HG02938 (cell line): ENCODE data around the gene ARMC9.
A peak's percentile ranks its signal among the peaks of the same experiment; 100 is the strongest.

ENCODE experiments used
- ATAC-seq: cut with Tn5 transposase; IDR thresholded peaks from one replicate; pipeline ENCODE4 v1.9.1; 2021; ENCODE audit warnings: mild to moderate bottlenecking, moderate library complexity; ENCODE audit not compliant: unreplicated experiment

Gene ARMC9

DNA sequence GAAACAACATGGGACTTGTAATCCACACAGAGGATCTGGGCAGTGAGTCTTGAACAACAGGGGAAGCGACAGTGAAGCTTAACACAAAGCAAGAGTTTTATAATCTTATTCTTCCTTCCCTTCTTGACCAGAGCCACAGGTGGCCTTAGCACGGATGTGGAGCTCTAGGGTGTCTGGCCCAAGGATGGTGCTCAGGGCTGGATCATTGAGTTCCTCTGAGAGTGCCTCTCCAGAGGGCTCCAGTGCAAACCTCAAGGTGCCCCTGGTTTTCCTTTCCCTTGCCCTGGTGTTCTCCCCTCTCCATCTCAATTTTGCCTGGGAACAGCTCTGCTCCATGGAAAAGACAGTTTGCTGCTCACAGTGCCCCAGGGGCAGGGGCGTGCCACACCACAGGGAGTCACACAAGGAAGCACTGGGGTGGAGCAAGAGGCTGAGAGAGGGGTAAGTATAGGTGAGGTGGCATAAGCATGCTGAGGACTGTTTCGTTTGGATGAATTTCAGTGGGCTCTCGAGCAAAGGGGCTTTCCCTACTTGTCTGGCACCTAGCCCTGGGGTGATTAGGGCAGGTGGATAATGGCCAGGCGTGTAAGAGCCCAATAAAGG lies 108.5 kb downstream of the ARMC9 start:
- no peak for ATAC-seq

DNA sequence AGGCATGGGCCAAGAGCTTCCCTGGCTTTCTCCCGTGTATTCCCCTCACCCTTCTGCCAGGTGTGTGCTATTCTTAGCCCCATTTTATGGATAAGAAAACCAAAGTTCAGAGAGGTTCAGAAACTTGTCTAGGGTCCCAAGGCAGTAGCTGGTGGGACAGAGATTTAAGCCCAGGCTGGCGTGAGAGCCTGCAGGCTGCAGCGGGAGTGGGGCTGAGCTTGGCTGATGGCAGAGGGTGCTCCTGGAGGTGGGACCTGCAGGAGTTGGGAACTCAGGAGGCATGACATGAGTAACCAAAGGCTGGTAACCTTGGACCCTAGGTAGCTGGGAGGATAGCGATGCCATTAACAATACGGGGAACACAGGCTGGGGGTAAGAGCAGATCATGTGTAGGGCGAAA lies 109.8 kb downstream of the ARMC9 start:
- no peak for ATAC-seq

DNA sequence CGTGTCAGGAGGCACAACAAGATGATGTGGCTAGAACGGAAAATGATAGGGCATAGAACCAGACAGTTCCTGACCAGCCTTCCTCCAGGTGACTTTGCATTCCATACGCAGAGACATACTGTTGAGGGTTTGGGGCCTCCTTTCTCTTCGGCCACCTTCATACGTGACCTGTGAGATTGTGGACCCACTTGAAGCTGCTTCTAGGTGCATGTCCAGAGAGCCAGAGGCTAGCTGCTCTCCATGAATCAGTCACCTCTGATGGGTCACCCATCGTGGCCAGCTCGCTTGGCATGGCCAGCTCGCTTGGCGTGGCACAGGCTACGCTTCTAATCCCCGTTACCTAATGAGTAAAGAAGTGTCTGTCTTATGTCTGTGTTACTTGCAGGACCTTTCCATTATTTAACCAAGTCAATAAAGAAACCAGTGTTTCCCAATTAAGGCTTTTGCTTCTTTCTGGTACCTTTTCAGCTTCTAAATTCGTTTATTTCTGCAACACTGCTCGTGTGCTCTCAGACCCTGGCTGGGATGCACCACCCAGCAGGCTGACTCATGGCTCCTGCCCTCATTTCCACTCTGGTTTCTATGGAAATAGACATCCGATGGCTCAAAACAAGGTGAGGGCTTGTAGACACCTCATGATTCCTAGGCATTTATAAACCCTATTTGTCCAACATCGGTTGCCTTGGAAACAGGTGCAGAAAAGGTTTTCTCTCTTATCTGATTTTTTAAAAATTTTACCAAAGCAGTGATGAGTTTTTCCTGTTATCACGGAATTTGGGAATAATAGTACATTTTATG lies 110.4 kb downstream of the ARMC9 start:
- ATAC-seq = no peak

DNA sequence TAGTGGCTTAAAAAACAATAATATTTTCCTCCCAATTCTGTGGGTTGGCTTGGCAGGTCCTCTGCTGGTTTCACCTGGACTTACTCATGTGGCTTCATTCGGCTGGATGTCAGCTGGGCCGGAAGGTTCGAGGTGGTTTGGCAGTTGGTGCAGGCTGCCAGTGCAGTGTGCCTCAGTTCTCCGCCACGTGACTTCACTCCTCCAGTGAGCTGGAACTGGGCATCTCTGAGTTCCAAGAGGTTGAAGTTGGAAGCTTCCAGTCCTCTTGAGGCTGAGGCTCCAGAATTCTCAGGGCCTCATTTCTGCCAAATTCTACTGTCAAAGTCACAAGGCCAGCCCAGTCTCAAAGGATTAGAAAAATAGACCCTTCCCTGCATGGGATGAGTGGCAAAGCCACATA lies 113.6 kb downstream of the ARMC9 start:
- ATAC-seq = no peak

DNA sequence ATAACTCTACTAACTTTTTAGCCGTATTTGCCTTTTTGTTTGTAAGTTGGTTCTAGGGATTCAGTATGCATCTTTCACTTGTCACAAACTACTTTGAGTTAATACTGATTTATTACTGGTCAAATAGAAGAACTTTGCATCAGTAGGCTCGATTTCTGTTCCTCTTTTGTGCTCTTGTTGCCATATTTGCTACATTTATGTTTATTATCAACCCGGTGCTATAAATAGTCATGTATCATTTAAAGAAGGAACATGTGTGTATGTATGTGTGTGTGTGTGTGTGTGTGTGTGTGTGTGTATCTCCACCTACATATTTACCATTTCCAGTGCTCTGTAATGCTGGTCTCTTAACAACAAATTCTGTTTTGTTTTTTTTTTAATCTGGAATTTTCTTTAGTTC lies 117.5 kb downstream of the ARMC9 start:
- ATAC-seq = peak; percentile 55

DNA sequence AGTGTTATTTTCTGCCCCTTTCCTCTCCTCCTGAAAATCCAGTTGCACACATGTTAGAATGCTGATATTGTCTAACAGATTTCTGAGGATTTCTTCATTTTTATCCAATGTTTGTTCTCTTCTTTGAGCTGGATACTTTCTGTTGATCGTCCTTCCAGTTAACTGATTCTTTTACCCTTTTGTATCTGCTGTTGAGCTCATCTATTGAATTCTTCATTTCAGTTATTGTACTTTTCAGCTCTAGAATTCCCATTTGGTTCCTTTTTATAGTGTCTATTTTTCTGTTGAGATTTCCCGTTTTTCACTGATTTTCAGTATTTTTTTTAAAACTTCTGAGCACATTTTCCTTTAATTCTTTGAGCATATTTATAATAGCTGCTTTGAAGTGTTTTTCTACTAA lies 119.1 kb downstream of the ARMC9 start:
- ATAC-seq = no peak

DNA sequence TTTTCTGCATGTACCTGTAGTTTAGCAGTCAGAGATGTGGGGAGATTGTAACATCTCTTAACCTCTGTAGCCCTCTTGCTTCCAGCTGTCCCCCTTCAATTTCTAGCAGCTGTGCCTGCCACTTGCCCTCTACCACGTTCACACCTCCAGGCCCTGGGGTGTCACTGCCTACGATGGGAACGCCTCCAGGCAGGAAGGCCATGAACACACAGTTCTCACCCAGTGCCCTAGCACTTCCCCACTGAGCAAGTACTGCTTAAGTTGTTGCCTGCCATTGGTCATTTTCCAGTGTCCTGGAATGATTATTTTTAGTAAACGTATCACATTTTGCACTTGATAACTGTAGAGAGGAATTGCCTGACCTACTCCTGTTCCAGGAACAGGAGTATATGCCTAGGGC lies 120.0 kb downstream of the ARMC9 start:
- ATAC-seq = no peak

DNA sequence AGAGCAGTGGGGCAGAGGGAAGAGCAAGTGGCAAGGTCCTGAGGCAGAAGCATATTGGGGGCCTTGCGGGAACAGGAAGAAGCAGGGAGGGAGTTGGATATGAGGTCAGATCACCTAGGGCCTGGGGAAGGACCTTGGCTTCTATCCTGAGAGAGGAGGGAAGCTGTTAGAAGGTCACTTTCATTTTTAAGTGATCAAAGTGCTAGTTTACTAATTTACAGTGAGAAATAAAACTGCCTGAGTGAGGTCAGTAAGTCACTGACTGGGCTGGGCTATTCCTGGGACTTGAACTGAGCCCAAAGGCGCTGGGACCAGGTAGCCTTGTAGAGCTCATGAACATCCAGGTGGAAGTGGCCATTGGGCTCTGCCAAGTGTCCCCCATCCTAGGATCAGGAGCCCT lies 120.5 kb downstream of the ARMC9 start:
- ATAC-seq = no peak

DNA sequence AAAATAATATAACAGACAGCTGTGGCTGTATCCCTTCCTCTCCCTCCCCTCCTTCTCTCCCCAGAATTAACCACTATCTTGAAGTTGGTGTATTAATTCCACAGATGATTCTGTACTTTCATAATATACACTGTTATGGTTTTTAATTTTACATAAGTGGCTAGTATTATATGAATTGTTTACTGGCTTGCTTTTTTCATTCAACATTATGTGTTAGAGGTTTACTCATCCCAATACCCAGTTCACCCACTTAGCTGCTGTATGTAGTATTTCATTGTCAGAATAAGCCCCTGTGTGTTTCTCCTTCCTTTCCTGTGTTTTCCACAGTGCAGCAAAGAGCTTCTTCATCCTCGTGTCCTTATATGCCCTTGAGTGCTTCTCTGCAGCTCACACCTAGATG lies 121.4 kb downstream of the ARMC9 start:
- ATAC-seq = no peak

DNA sequence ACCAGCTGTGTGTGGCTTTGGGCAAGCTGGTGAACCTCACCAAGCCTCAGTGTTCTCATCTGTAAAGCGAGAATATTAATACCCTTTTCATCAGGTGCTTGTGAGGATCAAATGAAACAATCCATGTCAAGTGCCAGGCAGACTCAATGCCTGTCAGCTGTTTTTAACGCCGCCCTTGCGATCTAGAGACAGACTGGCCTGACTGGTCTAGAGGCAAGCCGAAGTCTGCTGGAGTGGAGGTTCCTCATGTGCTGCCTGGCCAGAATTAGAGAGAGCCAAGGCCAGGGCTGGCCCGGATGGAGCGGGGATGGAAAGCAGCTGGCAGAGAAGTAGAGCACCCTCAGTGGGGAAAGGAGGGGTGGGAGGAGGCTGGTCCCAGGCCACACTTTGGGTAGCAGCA lies 122.6 kb downstream of the ARMC9 start:
- no peak for ATAC-seq

DNA sequence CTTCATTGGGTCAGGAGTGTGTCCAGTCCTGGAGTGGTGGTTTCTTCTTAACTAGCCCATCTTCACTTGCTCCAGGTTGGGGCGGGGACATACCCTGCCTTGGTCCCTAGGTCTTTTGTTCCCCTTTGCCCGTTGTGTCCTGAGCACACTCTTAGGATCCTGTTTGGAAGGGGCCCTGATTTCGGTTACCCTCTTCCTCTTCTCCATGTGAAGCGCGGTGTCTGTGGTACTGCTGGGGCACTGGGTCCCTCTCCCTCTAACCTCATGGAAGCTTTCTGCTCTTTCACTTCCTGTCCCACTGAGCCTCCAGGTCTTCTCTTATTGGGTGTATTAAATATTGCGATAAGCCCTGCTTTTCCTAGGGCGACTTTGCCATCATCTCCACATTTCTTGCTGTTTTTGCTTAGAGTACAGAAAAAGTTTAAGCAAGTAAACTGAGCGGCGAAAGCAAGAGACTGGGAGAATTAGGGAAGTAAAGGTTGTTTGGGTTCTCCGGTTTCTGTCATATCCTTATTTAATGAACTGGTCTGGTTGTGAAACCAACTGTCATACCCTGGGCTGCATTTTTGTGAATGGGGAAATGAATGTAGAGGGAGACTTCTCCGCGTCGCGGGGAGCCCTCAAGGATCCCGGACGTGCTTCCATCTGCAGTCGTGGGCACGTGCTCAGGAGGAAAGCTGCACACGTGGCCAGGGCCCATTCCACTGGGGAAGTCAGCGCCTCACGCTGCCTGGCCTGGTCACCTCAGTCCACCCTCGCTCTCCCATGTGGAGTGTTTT lies 123.3 kb downstream of the ARMC9 start:
- ATAC-seq = no peak

DNA sequence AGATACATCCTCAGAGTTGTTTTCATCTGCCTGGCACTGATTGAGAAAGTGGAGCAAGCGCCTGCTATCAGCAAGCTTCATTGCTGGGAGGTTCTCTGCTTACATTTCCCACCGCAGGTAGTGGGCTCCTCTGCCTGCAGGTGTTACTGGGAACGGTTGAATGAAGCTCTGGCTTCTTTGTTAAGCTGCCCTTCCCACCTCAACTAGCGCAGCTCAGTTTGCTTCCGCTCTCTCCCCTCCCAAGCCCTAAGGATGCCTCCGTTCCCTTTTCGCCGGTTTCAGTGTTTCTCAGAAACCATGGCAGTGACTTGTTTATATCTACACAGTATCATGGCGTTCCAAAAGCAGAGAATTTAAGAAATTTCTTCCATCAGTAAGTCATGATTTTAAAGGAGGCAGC lies 124.9 kb downstream of the ARMC9 start:
- ATAC-seq = no peak

DNA sequence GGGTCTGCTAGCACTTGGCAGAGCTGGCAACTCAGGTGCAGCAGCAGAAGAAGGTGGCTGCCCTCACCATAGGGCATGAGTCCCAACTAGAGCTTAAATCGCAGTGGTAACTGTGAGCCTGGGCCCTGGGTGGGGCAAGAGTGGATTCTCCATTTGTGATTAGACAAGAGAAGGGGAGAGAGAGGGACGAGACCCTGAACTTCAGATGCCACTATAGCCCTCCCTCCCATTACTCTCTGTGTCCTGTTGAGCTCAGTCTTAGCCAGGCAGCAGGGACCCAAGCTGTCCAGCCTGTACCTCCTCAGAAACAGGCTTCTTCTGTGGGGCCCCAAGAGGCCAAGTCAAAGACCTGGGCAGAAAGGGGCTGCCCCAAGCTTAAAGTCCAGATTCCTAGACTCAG lies 127.4 kb downstream of the ARMC9 start:
- ATAC-seq = no peak

DNA sequence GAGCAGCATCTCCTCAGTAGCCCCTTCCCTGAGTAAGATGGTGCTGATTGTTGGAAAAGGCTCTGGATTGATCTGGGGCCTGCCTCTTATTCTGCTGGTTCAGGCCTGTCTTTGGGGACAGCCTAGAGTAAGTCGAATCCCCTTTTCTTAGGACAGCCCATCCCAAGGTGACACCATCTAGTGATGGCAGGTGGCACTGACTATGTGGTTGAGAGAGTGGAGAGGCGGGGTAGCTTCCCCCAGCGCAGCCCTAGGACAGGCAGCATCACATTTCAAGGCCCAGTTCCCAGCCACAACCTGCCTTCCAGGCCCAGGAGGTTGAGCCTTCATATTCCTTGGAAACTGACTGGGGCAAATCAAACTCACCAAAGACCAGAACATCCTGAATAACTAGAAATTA lies 128.0 kb downstream of the ARMC9 start:
- no peak for ATAC-seq

DNA sequence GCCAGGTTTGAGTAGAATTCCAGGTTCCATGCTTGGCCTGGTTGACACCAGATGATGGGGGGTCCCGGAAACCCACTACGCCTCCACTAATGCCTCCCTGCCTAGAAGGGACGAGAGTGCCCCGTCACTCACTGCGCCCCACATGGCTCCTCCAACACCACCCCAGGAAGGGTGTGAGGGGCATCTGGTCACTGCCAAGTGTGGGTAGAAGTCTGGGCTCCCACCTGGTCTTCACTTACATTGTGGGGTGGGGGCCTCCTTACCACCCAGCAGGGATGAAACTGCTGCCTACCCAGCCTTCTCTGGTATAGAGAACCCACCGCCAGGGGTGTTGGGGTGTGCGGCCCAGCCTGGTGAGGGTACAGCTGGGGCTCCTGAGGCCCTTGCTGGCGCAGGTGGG lies 131.9 kb downstream of the ARMC9 start:
- no peak for ATAC-seq

DNA sequence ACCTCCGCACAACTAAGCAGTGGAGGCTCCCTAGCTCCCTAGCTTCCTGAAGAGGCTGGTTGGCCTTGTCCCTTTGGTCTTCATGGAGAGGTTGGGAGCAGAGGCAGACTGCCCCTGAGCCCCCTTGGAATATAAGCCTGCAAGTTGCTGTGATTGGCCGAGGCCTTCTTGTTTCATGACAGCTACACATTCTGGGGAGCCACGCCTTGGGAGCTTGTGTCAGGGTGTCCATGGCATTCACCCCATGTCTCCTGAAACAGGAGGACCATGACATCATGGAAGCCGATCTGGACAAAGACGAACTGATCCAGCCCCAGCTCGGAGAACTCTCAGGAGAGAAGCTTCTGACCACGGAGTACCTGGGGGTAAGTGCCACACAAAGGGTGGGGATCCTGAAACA lies 133.1 kb downstream of the ARMC9 start:
- no peak for ATAC-seq

DNA sequence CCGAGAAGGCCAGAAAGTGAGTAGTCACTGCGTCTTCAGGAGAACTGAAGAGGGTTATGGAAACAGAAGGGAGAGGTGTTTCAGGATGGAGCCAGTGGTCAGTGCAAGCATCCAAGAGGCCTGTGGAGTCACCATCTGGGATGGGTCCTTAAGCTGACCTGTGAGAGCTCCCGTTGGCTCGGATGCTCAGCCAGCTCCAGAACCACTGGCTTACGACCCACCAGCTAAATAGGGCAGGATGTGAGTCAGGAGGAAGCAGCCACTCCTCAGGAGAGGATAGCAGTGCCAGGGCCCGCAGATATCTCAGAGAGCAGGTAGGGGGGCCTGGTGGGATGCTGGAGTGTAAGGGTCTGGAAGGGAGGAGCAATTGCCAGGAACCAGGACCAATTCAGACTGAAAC lies 134.0 kb downstream of the ARMC9 start:
- ATAC-seq = no peak

DNA sequence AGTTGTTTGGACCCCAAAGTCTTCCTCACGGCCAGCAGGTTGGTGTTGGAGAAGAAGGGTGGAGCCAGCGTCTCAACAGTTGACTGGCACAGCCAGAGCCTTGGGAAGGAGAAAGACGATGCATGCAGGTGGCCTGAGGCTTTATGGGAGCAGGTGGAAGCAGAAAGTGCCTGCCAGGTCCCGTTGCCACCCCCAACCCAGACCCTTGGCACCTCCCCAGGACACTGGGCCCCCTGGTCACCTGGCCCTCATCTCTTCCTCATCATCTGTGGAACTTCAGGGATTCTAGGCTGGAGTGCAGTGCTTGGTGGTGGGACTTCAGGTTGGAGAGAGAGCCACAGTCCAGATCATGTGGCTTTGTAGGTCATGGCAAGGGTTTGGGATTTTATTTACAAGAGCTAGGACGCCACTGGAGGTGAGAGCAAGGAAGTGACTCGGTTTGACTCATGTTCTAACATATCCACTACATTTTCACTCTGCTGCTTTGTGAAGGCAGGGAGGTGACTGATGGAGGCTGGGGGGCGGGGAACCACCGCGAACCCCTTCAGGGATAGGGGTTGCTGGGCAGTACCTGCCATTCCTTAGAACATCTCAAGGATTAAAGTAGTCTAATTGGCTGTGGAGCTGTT lies 134.6 kb downstream of the ARMC9 start:
- ATAC-seq = no peak

DNA sequence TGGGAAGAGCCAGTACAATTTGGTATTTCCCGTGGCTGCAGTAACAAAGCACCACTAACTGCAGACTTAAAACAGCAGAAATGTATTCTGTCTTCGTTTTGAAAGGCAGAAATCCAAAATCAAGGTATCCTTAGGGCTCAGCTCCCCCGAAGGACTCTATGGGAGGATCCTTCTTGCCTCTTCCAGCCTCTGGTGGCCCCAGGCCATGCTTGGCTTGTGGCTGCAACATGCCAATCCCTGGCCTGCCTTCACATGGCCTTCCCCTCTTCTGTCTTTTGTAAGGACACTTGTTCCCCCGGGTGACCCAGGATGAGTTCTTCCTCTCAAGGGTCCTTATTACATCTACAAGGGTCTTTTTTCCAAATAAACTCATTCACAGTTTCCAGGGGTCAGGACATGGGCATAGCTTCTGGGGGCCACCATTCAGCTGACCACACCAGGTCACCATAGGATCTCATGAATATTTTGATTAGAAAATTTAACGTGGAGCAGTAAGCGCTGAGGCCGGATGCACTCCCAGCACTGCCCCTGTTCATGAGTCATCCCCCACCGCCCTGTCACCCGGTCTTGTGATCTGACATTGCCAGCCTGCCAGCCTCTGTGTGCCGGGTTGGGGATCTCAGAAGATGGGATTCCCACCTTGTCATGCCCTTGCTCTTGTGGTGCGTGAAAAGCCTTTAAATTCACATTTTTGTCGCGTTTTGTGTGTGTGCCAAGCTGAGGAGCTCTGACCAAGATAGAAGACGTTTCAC lies 135.9 kb downstream of the ARMC9 start:
- ATAC-seq = no peak

DNA sequence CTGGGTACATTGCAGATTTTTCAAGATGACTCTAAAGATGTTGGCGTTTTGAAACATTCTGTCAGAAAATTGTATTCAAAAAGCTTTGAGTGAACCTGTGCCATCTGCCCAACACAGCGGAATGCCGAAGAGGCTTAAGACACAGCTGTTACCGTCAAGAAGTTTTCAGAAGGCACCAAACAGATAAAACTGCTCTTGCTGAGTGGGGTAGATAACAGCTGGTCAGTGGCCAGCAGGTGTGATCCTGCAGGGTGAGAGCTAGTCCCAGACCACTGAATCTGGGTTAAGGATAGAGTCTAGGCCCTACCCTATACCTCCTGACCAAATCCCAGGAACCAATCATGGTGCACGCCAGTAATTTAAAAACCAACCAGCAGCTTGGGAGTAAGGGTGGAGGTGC lies 136.6 kb downstream of the ARMC9 start:
- ATAC-seq = no peak

DNA sequence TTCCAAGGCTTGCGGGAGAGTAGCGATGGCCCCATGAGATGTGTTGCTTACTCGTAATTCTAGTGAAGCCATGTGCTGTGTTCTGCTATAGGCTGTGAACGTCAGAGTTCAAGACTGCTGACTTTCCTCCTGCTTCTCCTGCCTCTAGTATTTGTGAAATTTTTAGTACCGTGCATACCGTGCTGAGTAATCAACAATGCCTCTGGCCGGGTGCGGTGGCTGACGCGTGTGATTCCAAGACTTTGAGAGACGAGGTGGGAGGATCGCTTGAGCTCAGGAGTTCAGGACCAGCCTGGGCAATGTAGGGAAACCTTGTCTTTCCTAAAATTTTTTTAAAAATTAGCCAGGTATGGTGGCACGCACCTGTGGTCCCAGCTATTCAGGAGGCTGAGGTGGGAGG lies 137.2 kb downstream of the ARMC9 start:
- no peak for ATAC-seq
